Sigmoid colon (tissue), 7 donors: Measurements from ENCODE around the gene RELL1. TPM values are rescaled to one million over a fixed set of nuclear protein-coding genes. Genes with fewer than 3 reads are reported as not detected.

Experiments
- DNase-seq: peaks from one replicate; pipeline ENCODE4 v3.0.0-alpha.2; 2019
- H3K27ac ChIP-seq, 4 donors: fragments of 200-600 bp; sonication (generic); one replicate each; pipeline ENCODE4 v1.5.1; 2016 to 2019; ENCODE audit warnings: mild to moderate bottlenecking in 1 of 4
- H3K27me3 ChIP-seq, 3 donors: fragments of 200-600 bp; sonication (generic); one replicate each; pipeline ENCODE4 v1.5.1; 2019; ENCODE audit warnings: mild to moderate bottlenecking in 1 of 3
- H3K36me3 ChIP-seq, 4 donors: fragments of 200-600 bp; sonication (generic); one replicate each; pipeline ENCODE4 v1.5.1; 2016 to 2019
- H3K4me1 ChIP-seq, 4 donors: fragments of 200-600 bp; sonication (generic); one replicate each; pipeline ENCODE4 v1.5.1; 2017 to 2019
- H3K4me3 ChIP-seq, 4 donors: fragments of 200-600 bp; sonication (generic); one replicate each; pipeline ENCODE4 v1.5.1; 2017 to 2019; ENCODE audit warnings: mild to moderate bottlenecking in 2 of 4, moderate library complexity in 1 of 4
- H3K9me3 ChIP-seq, 4 donors: fragments of 200-600 bp in 3 of 4; sonication (generic) in 3 of 4; one replicate each; pipeline versions ENCODE4 v1.5.1 to v1.6.1; 2013 to 2019
- EP300 ChIP-seq, 4 donors: sonication (generic); formaldehyde crosslinking; IDR thresholded peaks; one replicate each; pipeline ENCODE4 v1.6.1; 2017; ENCODE audit warnings: antibody characterized with exemption in 4 of 4
- POLR2A ChIP-seq, 2 donors: fragments of 450-650 bp; IDR thresholded peaks; one replicate each; pipeline ENCODE4 v1.6.1; 2016; ENCODE audit warnings: antibody characterized with exemption in 2 of 2, mild to moderate bottlenecking in 2 of 2, moderate library complexity in 2 of 2
- POLR2AphosphoS5 ChIP-seq, 4 donors: sonication (generic); formaldehyde crosslinking; IDR thresholded peaks; one replicate each; pipeline ENCODE4 v1.6.1; 2017; ENCODE audit warnings: antibody characterized with exemption in 4 of 4
- WGBS, 2 donors: extraction: QIAGEN DNeasy Blood & Tissue Kit; methylation state at CpG; one replicate each; pipeline ENCODE4 v1.1.7; 2013; 5-methylcytosine and 5-hydroxymethylcytosine counted together
- intact Hi-C: fragments of 100-400 bp; cut with DNase I; formaldehyde crosslinking; loops from one replicate; pipeline ENCODE4 v1.15.1; 2023
- polyA plus RNA-seq, 3 donors: library from polyadenylated mRNA; stranded (reverse); fragments of 200-250 nt; gene quantifications; one replicate each; pipeline ENCODE4 v1.2.3, GENCODE V29; 2013
- total RNA-seq, 4 donors: library from RNA; depleted of rRNA; stranded (reverse); fragments of >200 nt; gene quantifications; one replicate each; pipeline ENCODE4 v1.1.0, GENCODE V29; 2016
- TF ChIP-seq, protein P1 (sequence below), 4 experiments: fragments of 450-650 bp in 3 of 4; fragments of 200-600 bp in 1 of 4; IDR thresholded peaks; one replicate each; pipeline ENCODE4 v1.5.1; 2016 to 2019; ENCODE audit warnings: antibody characterized with exemption in 4 of 4, mild to moderate bottlenecking in 3 of 4, moderate library complexity in 2 of 4
- donor health status: healthy with polysubstance abuse.
- donor health status: Bipolar disorder and iron deficiency.
- donor health status: healthy.

Gene RELL1
- total and polyA plus RNA-seq, 7 donors: 4.2 to 63.2 (median 38.8) TPM

DNA sequence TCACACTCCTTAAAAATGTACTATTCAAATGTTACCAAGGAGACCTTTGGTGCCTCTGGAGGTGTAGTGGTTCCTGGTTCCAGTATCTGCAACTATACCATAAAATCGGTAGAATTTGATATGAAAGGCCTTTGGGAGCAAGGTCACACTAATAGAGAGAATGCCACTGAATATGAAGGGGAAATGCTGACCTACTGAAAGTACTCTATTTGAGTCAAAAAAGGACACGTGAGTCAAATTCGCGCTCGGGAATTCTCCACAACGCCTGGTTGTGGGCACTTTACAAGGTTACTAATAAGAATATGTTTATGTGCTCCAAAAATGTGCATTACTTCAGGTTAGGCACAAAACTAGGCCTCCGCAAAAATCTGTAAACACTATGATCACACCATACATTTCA, 39.5 kb upstream of the RELL1 start:
- WGBS, 2 donors: 86 to 88% methylated on average over 7 of the region's 7 CpGs
- Histone ChIP-seq H3K27ac (no peak overlapping the region), H3K4me3 (no peak overlapping the region), H3K36me3 (no peaks in the 10 kb centered on the region), H3K9me3 (no peaks in the 10 kb centered on the region), H3K27me3 (no peaks in the 10 kb centered on the region), H3K4me1 (no peaks in the 10 kb centered on the region)
- no peak for DNase-seq
- intact Hi-C loops: no loop called here
- TF ChIP-seq EP300 (IDR thresholded peaks at IDR 0.05): no peak

DNA sequence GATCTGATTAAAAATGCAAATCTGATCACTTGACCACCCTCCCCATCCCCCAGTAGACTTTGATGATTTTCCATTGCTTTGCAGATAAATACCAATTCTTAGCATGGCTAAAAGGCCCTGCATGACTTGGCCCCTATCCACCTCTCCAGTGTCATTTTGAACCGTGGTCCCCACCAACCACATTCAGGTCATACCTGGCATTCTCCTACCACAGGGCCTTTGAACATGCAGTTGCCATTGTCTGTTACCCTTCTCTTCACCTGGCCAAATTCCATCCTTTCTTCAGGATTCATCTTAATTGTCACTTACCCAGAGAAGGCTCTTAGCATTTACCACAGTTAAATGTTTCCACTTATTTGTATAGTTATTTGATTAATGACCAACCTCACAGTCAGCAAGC, 36.9 kb upstream of the RELL1 start:
- DNase-seq: no peak
- no peak overlapping the region for H3K4me3 ChIP-seq
- H3K36me3 ChIP-seq: no peaks in the 10 kb centered on the region
- TF ChIP-seq, protein P1, sequence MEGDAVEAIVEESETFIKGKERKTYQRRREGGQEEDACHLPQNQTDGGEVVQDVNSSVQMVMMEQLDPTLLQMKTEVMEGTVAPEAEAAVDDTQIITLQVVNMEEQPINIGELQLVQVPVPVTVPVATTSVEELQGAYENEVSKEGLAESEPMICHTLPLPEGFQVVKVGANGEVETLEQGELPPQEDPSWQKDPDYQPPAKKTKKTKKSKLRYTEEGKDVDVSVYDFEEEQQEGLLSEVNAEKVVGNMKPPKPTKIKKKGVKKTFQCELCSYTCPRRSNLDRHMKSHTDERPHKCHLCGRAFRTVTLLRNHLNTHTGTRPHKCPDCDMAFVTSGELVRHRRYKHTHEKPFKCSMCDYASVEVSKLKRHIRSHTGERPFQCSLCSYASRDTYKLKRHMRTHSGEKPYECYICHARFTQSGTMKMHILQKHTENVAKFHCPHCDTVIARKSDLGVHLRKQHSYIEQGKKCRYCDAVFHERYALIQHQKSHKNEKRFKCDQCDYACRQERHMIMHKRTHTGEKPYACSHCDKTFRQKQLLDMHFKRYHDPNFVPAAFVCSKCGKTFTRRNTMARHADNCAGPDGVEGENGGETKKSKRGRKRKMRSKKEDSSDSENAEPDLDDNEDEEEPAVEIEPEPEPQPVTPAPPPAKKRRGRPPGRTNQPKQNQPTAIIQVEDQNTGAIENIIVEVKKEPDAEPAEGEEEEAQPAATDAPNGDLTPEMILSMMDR (IDR thresholded peaks at IDR 0.05): no peak
- TF ChIP-seq POLR2AphosphoS5 (IDR thresholded peaks at IDR 0.05) (no peak), POLR2A (IDR thresholded peaks at IDR 0.05) (no peak), EP300 (IDR thresholded peaks at IDR 0.05) (no peak)
- H3K27ac ChIP-seq: no peak overlapping the region
- H3K4me1 ChIP-seq: no peaks in the 10 kb centered on the region
- 93 to 96% methylated on average over 1 of the region's 1 CpG for WGBS, 2 donors
- intact Hi-C loops: no loop called here
- H3K27me3 ChIP-seq: no peaks in the 10 kb centered on the region
- H3K9me3 ChIP-seq: no peaks in the 10 kb centered on the region

DNA sequence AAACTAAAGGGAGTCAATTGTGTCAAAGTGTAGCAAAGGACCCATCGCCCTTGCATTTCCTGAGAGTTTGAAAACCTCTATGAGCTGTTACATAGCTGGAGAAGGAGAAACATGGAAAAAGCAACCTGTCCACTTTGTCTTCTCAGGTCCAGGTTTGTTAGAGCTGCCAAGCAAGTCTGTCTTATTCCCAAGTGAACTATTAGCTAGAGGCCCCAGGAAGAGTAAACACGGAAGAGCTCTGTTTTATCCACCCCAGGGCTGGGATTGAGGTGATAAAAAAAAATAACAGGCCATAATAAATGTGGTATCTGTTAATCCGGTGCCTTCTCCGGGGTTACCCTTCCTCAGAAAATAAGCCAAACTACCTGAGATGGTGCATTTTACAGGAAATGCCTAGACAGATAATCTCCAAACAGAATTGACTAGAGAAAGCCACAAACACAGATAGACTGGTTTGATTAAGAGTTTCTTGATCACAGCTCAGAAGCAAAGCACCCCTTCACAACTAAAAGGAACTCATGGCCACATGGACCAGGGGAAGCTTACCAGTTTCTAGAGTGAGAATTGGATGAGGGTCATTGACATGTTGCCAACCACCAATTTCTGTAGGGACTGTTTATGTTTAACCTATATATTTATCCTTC, 35.9 kb upstream of the RELL1 start:
- intact Hi-C loops: no loop called here
- no peaks in the 10 kb centered on the region for H3K36me3 ChIP-seq
- no peak for TF ChIP-seq EP300 (IDR thresholded peaks at IDR 0.05)
- no peak for TF ChIP-seq POLR2A (IDR thresholded peaks at IDR 0.05)
- TF ChIP-seq, protein P1 (IDR thresholded peaks at IDR 0.05): no peak
- no peak for TF ChIP-seq POLR2AphosphoS5 (IDR thresholded peaks at IDR 0.05)
- DNase-seq: no peak
- no peak overlapping the region for H3K27ac ChIP-seq
- 19 to 56% methylated on average over 4 of the region's 4 CpGs for WGBS, 2 donors
- H3K4me3 ChIP-seq: no peak overlapping the region
- no peaks in the 10 kb centered on the region for H3K9me3 ChIP-seq
- H3K27me3 ChIP-seq: no peaks in the 10 kb centered on the region
- H3K4me1 ChIP-seq: no peaks in the 10 kb centered on the region

DNA sequence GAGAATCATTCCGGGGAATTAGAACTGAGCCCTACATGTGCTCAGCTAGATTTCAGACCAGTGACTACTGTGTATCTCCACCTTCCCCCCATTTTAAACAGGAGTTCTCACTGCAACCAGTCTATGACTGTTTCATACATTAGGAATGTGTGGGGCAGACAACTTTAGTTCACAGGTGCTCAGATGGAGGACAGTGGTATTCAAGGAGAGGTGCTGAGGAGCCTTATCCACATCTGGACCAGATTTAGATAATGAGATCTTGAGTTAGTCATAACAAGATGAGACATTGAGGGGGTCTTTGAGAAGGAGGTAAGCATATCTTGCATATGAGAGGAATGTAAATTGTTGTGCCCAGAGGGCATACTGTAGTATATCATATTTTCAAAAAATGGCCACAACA, 32.8 kb upstream of the RELL1 start:
- H3K4me1 ChIP-seq: no peaks in the 10 kb centered on the region
- no peaks in the 10 kb centered on the region for H3K9me3 ChIP-seq
- DNase-seq: no peak
- TF ChIP-seq, protein P1 (IDR thresholded peaks at IDR 0.05): no peak
- no peak for TF ChIP-seq EP300 (IDR thresholded peaks at IDR 0.05)
- no peak for TF ChIP-seq POLR2A (IDR thresholded peaks at IDR 0.05)
- TF ChIP-seq POLR2AphosphoS5 (IDR thresholded peaks at IDR 0.05): no peak
- intact Hi-C loops: no loop called here
- no peak overlapping the region for H3K4me3 ChIP-seq
- H3K27ac ChIP-seq: no peak overlapping the region
- no peaks in the 10 kb centered on the region for H3K27me3 ChIP-seq
- no peaks in the 10 kb centered on the region for H3K36me3 ChIP-seq
- WGBS, 2 donors: 98% methylated on average over 1 of the region's 1 CpG

DNA sequence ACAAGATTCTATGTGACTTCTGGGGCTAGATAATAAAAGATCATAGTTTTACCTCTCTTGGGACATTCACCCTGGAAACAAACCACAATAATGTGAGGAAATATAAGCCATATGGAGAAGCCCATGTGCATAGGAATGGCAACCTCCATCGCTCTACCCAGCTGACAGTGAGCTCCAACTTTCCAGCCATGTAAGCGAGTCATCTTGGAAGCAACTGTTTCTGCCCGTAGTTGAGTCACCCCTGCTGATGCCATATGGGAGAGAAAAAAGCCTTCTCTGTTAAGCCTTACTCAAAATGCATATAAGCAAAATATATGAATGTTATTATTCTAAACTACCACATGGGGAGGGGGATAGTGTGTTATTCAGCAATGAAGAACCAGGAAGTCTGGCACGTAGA, 31.4 kb upstream of the RELL1 start:
- no peak overlapping the region for H3K27ac ChIP-seq
- no peaks in the 10 kb centered on the region for H3K4me1 ChIP-seq
- DNase-seq: no peak
- TF ChIP-seq POLR2A (IDR thresholded peaks at IDR 0.05) (no peak), POLR2AphosphoS5 (IDR thresholded peaks at IDR 0.05) (no peak), EP300 (IDR thresholded peaks at IDR 0.05) (no peak)
- TF ChIP-seq, protein P1 (IDR thresholded peaks at IDR 0.05): no peak
- H3K36me3 ChIP-seq: no peaks in the 10 kb centered on the region
- WGBS, 2 donors: 68 to 78% methylated on average over 4 of the region's 4 CpGs
- H3K9me3 ChIP-seq: no peaks in the 10 kb centered on the region
- H3K27me3 ChIP-seq: no peaks in the 10 kb centered on the region
- intact Hi-C loops: no loop called here
- no peak overlapping the region for H3K4me3 ChIP-seq
